ENCODE results near the gene DBNDD1. TPM values are rescaled to one million over a fixed set of nuclear protein-coding genes. Genes with fewer than 3 reads are reported as not detected.
"Not testable (repeated sequence)": the region's sequence is repeated elsewhere in the genome, so short reads cannot be mapped to it uniquely, and the experiment has no call there.

Gene DBNDD1
- polyA plus RNA-seq, 1 of the 3 experiments (the other 2 are of a cell fraction) = 27.9 TPM

- Histone ChIP-seq H3K4me2 (no peak overlapping the region), H3K27ac (ENCODE audit: low read depth in 2 of 2, low read length in 1 of 2) (no peak overlapping the region), H3K9me2 (no peaks in the 10 kb centered on the region), H3K4me1 (ENCODE audit: control insufficient read depth in 1 of 2, insufficient read depth in 2 of 2, low read depth in 1 of 2, low read length in 1 of 2) (no peaks in the 10 kb centered on the region), H3K4me3 (ENCODE audit: low read depth in 2 of 2, low read length in 1 of 2) (no peak overlapping the region), H3F3A (replicated peaks; ENCODE audit: insufficient read depth) (no peaks in the 10 kb centered on the region), H4K20me1 (ENCODE audit: insufficient read depth) (no peaks in the 10 kb centered on the region), H2AFZ (ENCODE audit: low read depth) (0 out of 2 replicates have a peak overlapping the region, but pooled peaks have one; percentile 35), H3K27me3 (ENCODE audit: insufficient read depth) (no peaks in the 10 kb centered on the region), H3K9me3 (peaks cover 6% of the 10 kb centered on the region; the same call in 1 of the 2 replicates), H3K9ac (no peak overlapping the region), H3K36me3 (replicated peaks in 1 of 2; ENCODE audit: control insufficient read depth in 1 of 2, insufficient read depth in 2 of 2, low read length in 1 of 2) (no peaks in the 10 kb centered on the region), H3K79me2 (ENCODE audit: insufficient read depth) (no peaks in the 10 kb centered on the region)
- TF ChIP-seq TEAD4 (IDR thresholded peaks at IDR 0.05; ENCODE audit: borderline replicate concordance, insufficient read depth) = no peak
- CTCF ChIA-PET = no interaction called here
- WGBS (ENCODE audit: low lambda C conversion rate) = 36% methylated on average over 7 of the region's 8 CpGs
- POLR2A ChIA-PET = no interaction called here
- DNase-seq = no peak
Observed at GRCh38 chr16:90057738-90058173, 38.5 kb upstream of the DBNDD1 start.

GRCh38 chr16:90056521-90056920, 37.3 kb upstream of the DBNDD1 start:
- POLR2A ChIA-PET; H3K27ac ChIP-seq (ENCODE audit: low read depth in 2 of 2, low read length in 1 of 2); H3F3A ChIP-seq (replicated peaks; ENCODE audit: insufficient read depth); H3K79me2 ChIP-seq (ENCODE audit: insufficient read depth); H3K4me3 ChIP-seq (ENCODE audit: low read depth in 2 of 2, low read length in 1 of 2); H3K9me3 ChIP-seq; H3K9ac ChIP-seq; H2AFZ ChIP-seq (ENCODE audit: low read depth); H4K20me1 ChIP-seq (ENCODE audit: insufficient read depth); H3K36me3 ChIP-seq (replicated peaks in 1 of 2; ENCODE audit: control insufficient read depth in 1 of 2, insufficient read depth in 2 of 2, low read length in 1 of 2); H3K9me2 ChIP-seq; H3K27me3 ChIP-seq (ENCODE audit: insufficient read depth); H3K4me2 ChIP-seq; H3K4me1 ChIP-seq (ENCODE audit: control insufficient read depth in 1 of 2, insufficient read depth in 2 of 2, low read depth in 1 of 2, low read length in 1 of 2); DNase-seq: not testable (repeated sequence)
- CTCF ChIA-PET = interaction anchor here (1.4 to 3.1 kb wide), 2 partner anchors 8 to 25 kb away, joined by 3 to 16 read pairs; no protein-coding TSS in a partner anchor
- WGBS (ENCODE audit: low lambda C conversion rate) = 62% methylated on average over 13 of the region's 15 CpGs

GRCh38 chr16:90055371-90055770, 36.1 kb upstream of the DBNDD1 start:
- Histone ChIP-seq H2AFZ (ENCODE audit: low read depth) (no peak overlapping the region), H3K9ac (no peak overlapping the region), H3K9me3 (peaks cover 6% of the 10 kb centered on the region; the same call in 1 of the 2 replicates), H3K36me3 (replicated peaks in 1 of 2; ENCODE audit: control insufficient read depth in 1 of 2, insufficient read depth in 2 of 2, low read length in 1 of 2) (no peaks in the 10 kb centered on the region), H3K27ac (ENCODE audit: low read depth in 2 of 2, low read length in 1 of 2) (no peak overlapping the region), H4K20me1 (ENCODE audit: insufficient read depth) (no peaks in the 10 kb centered on the region), H3K4me1 (ENCODE audit: control insufficient read depth in 1 of 2, insufficient read depth in 2 of 2, low read depth in 1 of 2, low read length in 1 of 2) (no peaks in the 10 kb centered on the region), H3K4me2 (no peak overlapping the region), H3K4me3 (ENCODE audit: low read depth in 2 of 2, low read length in 1 of 2) (no peak overlapping the region), H3K9me2 (no peaks in the 10 kb centered on the region), H3K79me2 (ENCODE audit: insufficient read depth) (no peaks in the 10 kb centered on the region), H3F3A (replicated peaks; ENCODE audit: insufficient read depth) (no peaks in the 10 kb centered on the region), H3K27me3 (ENCODE audit: insufficient read depth) (no peaks in the 10 kb centered on the region)
- no peak for TF ChIP-seq GABPA (IDR thresholded peaks at IDR 0.05; ENCODE audit: low read depth)
- TF ChIP-seq MXI1 (IDR thresholded peaks at IDR 0.05; ENCODE audit: low read depth, low read length) = no peak
- no peak for TF ChIP-seq RFX5 (IDR thresholded peaks at IDR 0.05; ENCODE audit: low read length)
- TF ChIP-seq EP300 (IDR thresholded peaks at IDR 0.05; ENCODE audit: borderline replicate concordance in 1 of 2, low read depth in 1 of 2, low read length in 1 of 2) = no peak
- TF ChIP-seq GATA2 (CRISPR knock-in tag; IDR thresholded peaks at IDR 0.05) = no peak
- no peak for TF ChIP-seq ZBTB33 (IDR thresholded peaks at IDR 0.05; ENCODE audit: borderline replicate concordance, low read depth)
- WGBS (ENCODE audit: low lambda C conversion rate) = 34% methylated on average over 4 of the region's 4 CpGs
- DNase-seq = no peak
- CTCF ChIA-PET = interaction anchor here (1.4 to 3.1 kb wide), 3 partner anchors 9 to 26 kb away, joined by 3 to 16 read pairs (median 4); no protein-coding TSS in a partner anchor
- POLR2A ChIA-PET = no interaction called here

All from SK-N-SH (cell line).